Astrocyte (in vitro differentiated cells and primary cell): ENCODE data around the gene SLC38A10. TPM values are rescaled to one million over a fixed set of nuclear protein-coding genes. Genes with fewer than 3 reads are reported as not detected.

ENCODE experiments used
- DNase-seq: peaks from one replicate; pipeline ENCODE4 v3.0.0-alpha.2; 2010; ENCODE audit warnings: low read depth
- FAIRE-seq: peaks from 2 replicates; lab custom pipeline; 2011; peaks lifted over from hg19 to GRCh38; lab: Jason Lieb, UNC
- H2AFZ ChIP-seq: 2 replicates; pipeline ENCODE4 v1.6.0; 2012; ENCODE audit warnings: low read depth, low read length, inconsistent platforms
- H3K27ac ChIP-seq: 2 replicates; pipeline ENCODE4 v1.5.1; 2011; ENCODE audit warnings: low read depth, low read length, inconsistent platforms
- H3K27me3 ChIP-seq: 2 replicates; pipeline ENCODE4 v1.6.0; 2011; ENCODE audit warnings: low read length, inconsistent platforms; ENCODE audit not compliant: insufficient read depth
- H3K36me3 ChIP-seq: 2 replicates; pipeline ENCODE4 v1.5.1; 2011; ENCODE audit warnings: low read length, inconsistent platforms; ENCODE audit not compliant: insufficient read depth
- H3K4me1 ChIP-seq: 2 replicates; pipeline ENCODE4 v1.5.1; 2011; ENCODE audit warnings: low read length, inconsistent platforms; ENCODE audit not compliant: insufficient read depth
- H3K4me2 ChIP-seq: 2 replicates; pipeline ENCODE4 v1.6.0; 2012; ENCODE audit warnings: low read length, inconsistent platforms
- H3K4me3 ChIP-seq: 2 replicates; pipeline ENCODE4 v1.5.1; 2011; ENCODE audit warnings: low read depth, mild to moderate bottlenecking, low read length, inconsistent platforms; ENCODE audit not compliant: insufficient read depth
- H3K79me2 ChIP-seq: 2 replicates; pipeline ENCODE4 v1.6.0; 2012; ENCODE audit warnings: mild to moderate bottlenecking, low read length, inconsistent platforms; ENCODE audit not compliant: insufficient read depth
- H3K9ac ChIP-seq: 2 replicates; pipeline ENCODE4 v1.6.0; 2012; ENCODE audit warnings: mild to moderate bottlenecking, low read length, inconsistent platforms
- H3K9me3 ChIP-seq: 2 replicates; pipeline ENCODE4 v1.5.1; 2012; ENCODE audit warnings: low read depth, mild to moderate bottlenecking, low read length, inconsistent platforms; ENCODE audit not compliant: insufficient read depth
- H4K20me1 ChIP-seq: 2 replicates; pipeline ENCODE4 v1.6.0; 2012; ENCODE audit warnings: low read length, inconsistent platforms; ENCODE audit not compliant: insufficient read depth
- H3K27ac Mint-ChIP-seq: one replicate; pipeline ENCODE4 v1.8.0; 2021; ENCODE audit warnings: mild to moderate bottlenecking, mixed read lengths; ENCODE audit not compliant: unreplicated experiment
- H3K27me3 Mint-ChIP-seq: one replicate; pipeline ENCODE4 v1.8.0; 2021; ENCODE audit warnings: low read depth, mixed read lengths; ENCODE audit not compliant: unreplicated experiment
- H3K36me3 Mint-ChIP-seq: one replicate; pipeline ENCODE4 v1.8.0; 2021; ENCODE audit warnings: low read depth, mixed read lengths; ENCODE audit not compliant: unreplicated experiment
- H3K4me1 Mint-ChIP-seq: one replicate; pipeline ENCODE4 v1.8.0; 2021; ENCODE audit warnings: low read depth, mixed read lengths; ENCODE audit not compliant: unreplicated experiment
- H3K4me3 Mint-ChIP-seq: one replicate; pipeline ENCODE4 v1.8.0; 2021; ENCODE audit warnings: mild to moderate bottlenecking, moderate library complexity, mixed read lengths; ENCODE audit not compliant: unreplicated experiment
- H3K9me3 Mint-ChIP-seq: one replicate; pipeline ENCODE4 v1.8.0; 2021; ENCODE audit warnings: mild to moderate bottlenecking, mixed read lengths; ENCODE audit not compliant: unreplicated experiment
- EZH2 ChIP-seq: IDR thresholded peaks from 2 replicates; pipeline ENCODE4 v1.6.1; 2012; ENCODE audit warnings: mild to moderate bottlenecking, low read length, inconsistent platforms; ENCODE audit not compliant: insufficient read depth
- total RNA-seq: library from RNA; stranded (reverse); gene quantifications from 2 replicates; pipeline ENCODE4 v1.2.1, GENCODE V29; 2021
- TF ChIP-seq, protein P1 (sequence below): IDR thresholded peaks from 2 replicates; pipeline ENCODE4 v1.5.1; 2011; ENCODE audit warnings: low read depth, mild to moderate bottlenecking, inconsistent platforms, low read length, moderate library complexity; ENCODE audit not compliant: insufficient read depth

SLC38A10 gene
- total RNA-seq, 1 donor from 2014 or later, result 71.4 TPM

DNA sequence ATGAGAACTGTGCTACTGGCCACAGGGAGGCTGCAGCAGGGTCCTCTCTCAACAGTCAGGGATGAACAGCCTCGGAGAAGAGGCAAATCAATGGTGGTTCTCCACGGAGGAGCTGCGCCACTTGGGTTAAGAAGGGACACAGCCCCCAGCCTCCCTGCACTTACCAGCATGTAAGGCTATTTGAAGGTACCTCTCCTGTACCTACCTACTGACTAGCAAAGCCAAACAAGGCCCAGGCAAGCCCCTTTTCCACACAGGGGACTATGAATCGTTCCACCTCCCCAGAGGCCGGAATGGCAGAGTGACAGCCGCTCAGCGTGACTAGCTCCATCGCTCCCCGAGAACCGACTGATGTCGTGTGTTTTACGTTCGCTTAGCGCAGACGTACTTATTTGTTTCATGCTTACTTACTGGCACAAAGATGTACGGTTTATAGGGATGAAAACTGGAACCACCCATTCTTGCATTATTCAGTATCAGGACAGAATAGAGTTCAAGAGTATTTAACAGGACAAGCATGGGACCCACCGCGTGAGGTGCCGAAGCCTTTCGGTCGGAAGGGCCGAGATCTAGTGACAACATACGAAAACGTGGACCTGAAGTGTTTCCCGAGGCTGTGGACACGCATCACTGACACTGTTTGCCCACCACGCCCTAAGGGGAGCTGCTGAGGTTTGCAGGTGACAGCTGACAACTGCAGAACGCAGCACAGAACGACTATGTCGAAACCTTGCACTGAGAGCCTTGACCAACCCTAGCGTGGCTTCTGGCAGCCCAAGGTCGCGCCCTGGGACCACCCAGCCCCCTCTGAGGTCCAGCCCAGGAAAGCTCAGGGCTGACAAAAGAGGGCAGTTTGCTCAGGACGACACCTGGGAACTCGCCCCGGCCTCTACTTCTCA lies 57.3 kb downstream of the SLC38A10 start:
- H3K9me3 Mint-ChIP-seq, result no peaks in the 10 kb centered on the region
- DNase-seq, result no peak
- peaks cover 14% of the 10 kb centered on the region for H3K4me1 Mint-ChIP-seq
- Histone ChIP-seq H3K4me2 (peak overlapping the region; percentile 98), H2AFZ (peak overlapping the region; percentile 82), H3K9me3 (no peaks in the 10 kb centered on the region), H3K36me3 (peaks cover 4% of the 10 kb centered on the region), H3K4me3 (peak overlapping the region; percentile 71), H3K27me3 (no peaks in the 10 kb centered on the region), H3K9ac (peak overlapping the region; percentile 93), H3K4me1 (peaks cover 16% of the 10 kb centered on the region), H3K27ac (no peak overlapping the region), H4K20me1 (peaks cover 44% of the 10 kb centered on the region), H3K79me2 (peaks cover 64% of the 10 kb centered on the region)
- peak overlapping the region; percentile 87 for H3K27ac Mint-ChIP-seq
- FAIRE-seq, result no peak
- peaks cover 4% of the 10 kb centered on the region for H3K36me3 Mint-ChIP-seq
- H3K4me3 Mint-ChIP-seq, result peak overlapping the region; percentile 81
- no peaks in the 10 kb centered on the region for H3K27me3 Mint-ChIP-seq
- TF ChIP-seq, protein P1, sequence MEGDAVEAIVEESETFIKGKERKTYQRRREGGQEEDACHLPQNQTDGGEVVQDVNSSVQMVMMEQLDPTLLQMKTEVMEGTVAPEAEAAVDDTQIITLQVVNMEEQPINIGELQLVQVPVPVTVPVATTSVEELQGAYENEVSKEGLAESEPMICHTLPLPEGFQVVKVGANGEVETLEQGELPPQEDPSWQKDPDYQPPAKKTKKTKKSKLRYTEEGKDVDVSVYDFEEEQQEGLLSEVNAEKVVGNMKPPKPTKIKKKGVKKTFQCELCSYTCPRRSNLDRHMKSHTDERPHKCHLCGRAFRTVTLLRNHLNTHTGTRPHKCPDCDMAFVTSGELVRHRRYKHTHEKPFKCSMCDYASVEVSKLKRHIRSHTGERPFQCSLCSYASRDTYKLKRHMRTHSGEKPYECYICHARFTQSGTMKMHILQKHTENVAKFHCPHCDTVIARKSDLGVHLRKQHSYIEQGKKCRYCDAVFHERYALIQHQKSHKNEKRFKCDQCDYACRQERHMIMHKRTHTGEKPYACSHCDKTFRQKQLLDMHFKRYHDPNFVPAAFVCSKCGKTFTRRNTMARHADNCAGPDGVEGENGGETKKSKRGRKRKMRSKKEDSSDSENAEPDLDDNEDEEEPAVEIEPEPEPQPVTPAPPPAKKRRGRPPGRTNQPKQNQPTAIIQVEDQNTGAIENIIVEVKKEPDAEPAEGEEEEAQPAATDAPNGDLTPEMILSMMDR, result no peak
- TF ChIP-seq EZH2, result no peak

DNA sequence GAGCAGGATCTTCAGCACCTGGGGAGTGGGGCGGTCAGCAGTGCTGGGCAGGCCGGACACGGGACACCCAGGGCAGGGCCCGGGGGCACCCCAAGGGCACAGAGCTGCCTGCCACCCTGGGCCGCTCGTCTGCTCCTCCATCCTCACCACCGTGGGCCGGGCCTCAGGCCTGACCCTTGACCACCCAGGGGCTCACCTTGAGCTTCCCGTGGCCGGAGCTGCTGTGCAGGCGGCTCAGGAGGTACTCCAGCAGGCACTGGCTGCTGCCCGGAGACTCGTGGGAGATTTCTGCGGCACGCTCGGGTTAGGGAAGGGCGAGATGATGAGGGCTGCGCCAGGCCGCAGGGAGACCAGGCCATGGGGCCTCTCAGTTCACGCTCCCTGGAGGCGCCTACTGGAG lies 58.3 kb downstream of the SLC38A10 start:
- TF ChIP-seq, protein P1, result no peak
- TF ChIP-seq EZH2, result no peak
- Histone ChIP-seq H3K4me3 (no peak overlapping the region), H3K4me2 (no peak overlapping the region), H3K4me1 (peaks cover 16% of the 10 kb centered on the region), H3K79me2 (peaks cover 61% of the 10 kb centered on the region), H3K27ac (no peak overlapping the region), H3K27me3 (no peaks in the 10 kb centered on the region), H2AFZ (no peak overlapping the region), H4K20me1 (peaks cover 35% of the 10 kb centered on the region), H3K9me3 (no peaks in the 10 kb centered on the region), H3K36me3 (peaks cover 4% of the 10 kb centered on the region), H3K9ac (no peak overlapping the region)
- FAIRE-seq (no peak), DNase-seq (no peak)
- Mint-ChIP-seq H3K36me3 (peaks cover 4% of the 10 kb centered on the region), H3K27me3 (no peaks in the 10 kb centered on the region), H3K4me1 (peaks cover 10% of the 10 kb centered on the region), H3K27ac (no peak overlapping the region), H3K4me3 (no peak overlapping the region), H3K9me3 (no peaks in the 10 kb centered on the region)
